ENCODE data around the gene HPD.
"Not testable (repeated sequence)": the region's sequence is repeated elsewhere in the genome, so short reads cannot be mapped to it uniquely, and the experiment has no call there.

DNA sequence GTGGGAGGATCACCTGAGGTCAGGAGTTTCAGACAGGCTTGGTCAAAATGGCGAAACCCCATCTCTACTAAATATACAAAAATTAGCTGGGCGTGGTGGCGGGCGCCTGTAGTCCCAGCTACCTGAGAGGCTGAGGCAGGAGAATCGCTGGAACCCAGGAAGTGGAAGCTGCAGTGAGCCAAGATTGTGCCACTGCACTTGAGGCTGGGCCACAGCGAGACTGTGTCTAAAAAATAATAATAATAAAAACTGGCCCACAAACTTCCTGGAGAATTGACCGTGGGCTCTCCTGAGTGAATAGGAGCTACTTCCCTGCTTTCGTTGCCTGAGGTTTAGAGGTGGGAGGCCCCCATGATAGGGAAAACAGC, 17.4 kb upstream of the HPD start:
- TF ChIP-seq POLR2A (IDR thresholded peaks at IDR 0.05) = not testable (repeated sequence)
- TF ChIP-seq, protein P1, sequence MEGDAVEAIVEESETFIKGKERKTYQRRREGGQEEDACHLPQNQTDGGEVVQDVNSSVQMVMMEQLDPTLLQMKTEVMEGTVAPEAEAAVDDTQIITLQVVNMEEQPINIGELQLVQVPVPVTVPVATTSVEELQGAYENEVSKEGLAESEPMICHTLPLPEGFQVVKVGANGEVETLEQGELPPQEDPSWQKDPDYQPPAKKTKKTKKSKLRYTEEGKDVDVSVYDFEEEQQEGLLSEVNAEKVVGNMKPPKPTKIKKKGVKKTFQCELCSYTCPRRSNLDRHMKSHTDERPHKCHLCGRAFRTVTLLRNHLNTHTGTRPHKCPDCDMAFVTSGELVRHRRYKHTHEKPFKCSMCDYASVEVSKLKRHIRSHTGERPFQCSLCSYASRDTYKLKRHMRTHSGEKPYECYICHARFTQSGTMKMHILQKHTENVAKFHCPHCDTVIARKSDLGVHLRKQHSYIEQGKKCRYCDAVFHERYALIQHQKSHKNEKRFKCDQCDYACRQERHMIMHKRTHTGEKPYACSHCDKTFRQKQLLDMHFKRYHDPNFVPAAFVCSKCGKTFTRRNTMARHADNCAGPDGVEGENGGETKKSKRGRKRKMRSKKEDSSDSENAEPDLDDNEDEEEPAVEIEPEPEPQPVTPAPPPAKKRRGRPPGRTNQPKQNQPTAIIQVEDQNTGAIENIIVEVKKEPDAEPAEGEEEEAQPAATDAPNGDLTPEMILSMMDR (IDR thresholded peaks at IDR 0.05) = not testable (repeated sequence)

All from body of pancreas (tissue), 4 donors.